Mucosa of descending colon (tissue), 3 donors: ENCODE results near the gene SIGLEC12. TPM values are rescaled to one million over a fixed set of nuclear protein-coding genes. Genes with fewer than 3 reads are reported as not detected.

Experiments used
- ATAC-seq: fragments of 200-7000 bp; cut with Tn5 transposase; one replicate; pipeline ENCODE4 v1.9.1; 2020; ENCODE audit warnings: mild to moderate bottlenecking, moderate library complexity
- DNase-seq, 3 donors: peaks; one replicate each; pipeline ENCODE4 v3.0.0-alpha.2; 2020
- H3K36me3 ChIP-seq: fragments of 200-600 bp; one replicate; pipeline ENCODE4 v1.8.0; 2021; ENCODE audit warnings: low read depth, mild to moderate bottlenecking
- H3K4me1 ChIP-seq: fragments of 200-600 bp; one replicate; pipeline ENCODE4 v1.8.0; 2021; ENCODE audit warnings: low read depth, mild to moderate bottlenecking
- H3K4me3 ChIP-seq: fragments of 200-600 bp; one replicate; pipeline ENCODE4 v1.8.0; 2021; ENCODE audit warnings: mild to moderate bottlenecking
- H3K9me3 ChIP-seq: fragments of 200-600 bp; one replicate; pipeline ENCODE4 v1.8.0; 2021; ENCODE audit warnings: mild to moderate bottlenecking
- CTCF ChIP-seq: fragments of 200-600 bp; IDR thresholded peaks from one replicate; pipeline ENCODE4 v1.8.0; 2022; ENCODE audit warnings: antibody characterized with exemption, mild to moderate bottlenecking
- intact Hi-C, 2 donors: fragments of 100-400 bp; cut with DNase I in 1 of 2; cut with micrococcal nuclease in 1 of 2; formaldehyde crosslinking; loops; one replicate each; pipeline versions ENCODE4 v1.11.0 to v1.11.1; 2022; cut with DNase I, micrococcal nuclease
- total RNA-seq, 3 donors: library from RNA; stranded (reverse); fragmentation: NEBNext Ultra II Directional in 2 of 3; extraction: Animal tissue kit (Norgen Biotek cat#: 25700) in 2 of 3; gene quantifications; one replicate each; pipeline versions ENCODE4 v1.2.1 to v1.2.4, GENCODE V29; 2021 to 2023
- donor health status: DM: no; HTN: no; CAD: no; lungs with moderate emphysema.
- donor health status: DM: no; HTN: no; CAD: no.
- donor health status: DM: no; HTN: yes; CAD: no.

SIGLEC12 gene
- total RNA-seq, 3 donors from 2014 or later = 0.22 to 1.5 TPM; not detected in 1

- Histone ChIP-seq H3K4me3 (no peak overlapping the region), H3K36me3 (no peaks in the 10 kb centered on the region), H3K4me1 (no peaks in the 10 kb centered on the region), H3K9me3 (no peaks in the 10 kb centered on the region)
- no peak for TF ChIP-seq CTCF
- no peak for DNase-seq
- intact Hi-C loops = no loop called here
- no peak for ATAC-seq
Measured at GRCh38 chr19:51547397-51548212, 46.0 kb upstream of the SIGLEC12 start.

GRCh38 chr19:51546650-51547396, 45.2 kb upstream of the SIGLEC12 start:
- DNase-seq (no peak), ATAC-seq (no peak)
- no peaks in the 10 kb centered on the region for H3K4me1 ChIP-seq
- no peak overlapping the region for H3K4me3 ChIP-seq
- no peaks in the 10 kb centered on the region for H3K9me3 ChIP-seq
- intact Hi-C loops = no loop called here
- no peaks in the 10 kb centered on the region for H3K36me3 ChIP-seq
- no peak for TF ChIP-seq CTCF

GRCh38 chr19:51546107-51546649, 44.6 kb upstream of the SIGLEC12 start:
- ATAC-seq = no peak
- intact Hi-C loops = no loop called here
- Histone ChIP-seq H3K4me1 (no peaks in the 10 kb centered on the region), H3K9me3 (no peaks in the 10 kb centered on the region), H3K36me3 (no peaks in the 10 kb centered on the region), H3K4me3 (no peak overlapping the region)
- no peak for TF ChIP-seq CTCF
- DNase-seq = no peak

GRCh38 chr19:51544038-51544437, 42.4 kb upstream of the SIGLEC12 start:
- no peaks in the 10 kb centered on the region for H3K36me3 ChIP-seq
- DNase-seq = no peak
- no peak for ATAC-seq
- H3K4me3 ChIP-seq = no peak overlapping the region
- intact Hi-C loops = no loop called here
- TF ChIP-seq CTCF = no peak
- H3K9me3 ChIP-seq = no peaks in the 10 kb centered on the region
- no peaks in the 10 kb centered on the region for H3K4me1 ChIP-seq

GRCh38 chr19:51542699-51543098, 41.1 kb upstream of the SIGLEC12 start:
- no peaks in the 10 kb centered on the region for H3K9me3 ChIP-seq
- H3K4me1 ChIP-seq = no peaks in the 10 kb centered on the region
- H3K36me3 ChIP-seq = no peaks in the 10 kb centered on the region
- intact Hi-C loops = no loop called here
- TF ChIP-seq CTCF = no peak
- no peak overlapping the region for H3K4me3 ChIP-seq
- DNase-seq (no peak), ATAC-seq (no peak)
